ENCODE measurements around the gene SPATA6.
A peak's percentile ranks its signal among the peaks of the same experiment; 100 is the strongest.

The SPATA6 gene

GRCh38 chr1:48248356-48248755, 223.6 kb downstream of the SPATA6 start:
- no peak for DNase-seq

GRCh38 chr1:48246727-48247126, 225.3 kb downstream of the SPATA6 start:
- DNase-seq = peak; percentile 6

Data from NCI-H1092 (cell line).